ENCODE results near the gene CYP11A1.

Gene CYP11A1

DNA sequence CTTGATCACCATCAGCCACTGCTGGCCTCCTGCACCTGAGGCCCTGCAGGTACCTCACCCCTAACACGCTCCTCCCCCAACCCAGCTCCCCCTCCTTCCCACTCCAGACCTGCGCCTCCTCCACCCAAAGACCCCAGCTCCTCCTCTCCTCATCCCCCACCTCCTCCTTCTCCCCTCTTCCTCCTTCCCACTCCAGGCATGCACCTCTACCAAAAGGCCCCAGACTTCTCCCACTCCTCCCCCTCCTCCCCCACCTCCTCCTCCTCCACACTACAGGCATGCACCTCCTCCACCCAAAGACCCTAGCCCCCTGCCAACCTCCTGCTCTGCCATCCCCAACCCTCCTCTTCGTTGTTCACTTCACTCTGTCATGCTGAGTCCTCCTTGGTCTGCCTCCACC is 42.7 kb downstream of the CYP11A1 start:
- H3K9me3 ChIP-seq (ENCODE audit: control insufficient read depth, low read length), result no peaks in the 10 kb centered on the region
- no peaks in the 10 kb centered on the region for H3K27me3 ChIP-seq (replicated peaks; ENCODE audit: control insufficient read depth, insufficient read depth, low read length, poor library complexity, severe bottlenecking)
- H3K4me1 ChIP-seq (ENCODE audit: control insufficient read depth, insufficient read depth, low read length, poor library complexity, severe bottlenecking), result no peaks in the 10 kb centered on the region
- no peak overlapping the region for H3K4me3 ChIP-seq (ENCODE audit: insufficient read depth, low read depth, low read length, poor library complexity, severe bottlenecking)
- no peaks in the 10 kb centered on the region for H3K36me3 ChIP-seq (ENCODE audit: control insufficient read depth, insufficient read depth, low read length)
- no peak overlapping the region for H3K27ac ChIP-seq (ENCODE audit: insufficient read depth, low read length, poor library complexity, severe bottlenecking)
- DNase-seq, result no peak

DNA sequence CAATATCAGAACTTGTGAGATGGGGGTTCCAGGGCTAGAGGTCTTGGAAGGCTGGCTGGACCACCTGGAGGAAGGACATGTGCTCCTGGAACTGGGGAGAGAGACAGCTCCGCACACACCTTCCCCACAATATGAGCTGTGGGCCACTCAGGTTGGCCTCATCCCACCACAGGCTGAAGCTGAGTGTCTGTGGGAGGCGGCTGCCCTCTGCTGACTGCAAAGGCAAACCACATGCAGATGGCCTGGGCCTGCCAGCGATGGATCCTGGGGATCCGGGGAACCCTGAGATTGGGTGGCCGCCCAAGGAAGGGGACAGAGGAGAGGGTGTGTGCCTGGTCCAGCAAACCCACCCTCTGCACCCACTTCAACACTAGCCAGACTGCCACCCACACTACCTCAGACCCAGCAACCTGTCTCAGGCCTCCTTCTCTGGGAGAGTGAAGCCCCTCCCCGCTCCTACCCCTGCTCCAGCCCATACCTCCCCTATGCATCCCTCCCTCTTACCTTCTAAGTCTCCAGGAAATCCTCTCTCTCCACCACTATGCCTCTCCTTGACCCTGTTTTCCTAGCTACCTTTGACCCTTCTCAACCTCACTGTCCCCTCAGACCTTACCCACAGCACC is 44.8 kb downstream of the CYP11A1 start:
- Histone ChIP-seq H3K36me3 (ENCODE audit: control insufficient read depth, insufficient read depth, low read length) (no peaks in the 10 kb centered on the region), H3K4me3 (ENCODE audit: insufficient read depth, low read depth, low read length, poor library complexity, severe bottlenecking) (no peak overlapping the region), H3K27ac (ENCODE audit: insufficient read depth, low read length, poor library complexity, severe bottlenecking) (no peak overlapping the region), H3K4me1 (ENCODE audit: control insufficient read depth, insufficient read depth, low read length, poor library complexity, severe bottlenecking) (no peaks in the 10 kb centered on the region), H3K9me3 (ENCODE audit: control insufficient read depth, low read length) (no peaks in the 10 kb centered on the region), H3K27me3 (replicated peaks; ENCODE audit: control insufficient read depth, insufficient read depth, low read length, poor library complexity, severe bottlenecking) (no peaks in the 10 kb centered on the region)
- peak; percentile 4 to 31 (median 17) for DNase-seq

DNA sequence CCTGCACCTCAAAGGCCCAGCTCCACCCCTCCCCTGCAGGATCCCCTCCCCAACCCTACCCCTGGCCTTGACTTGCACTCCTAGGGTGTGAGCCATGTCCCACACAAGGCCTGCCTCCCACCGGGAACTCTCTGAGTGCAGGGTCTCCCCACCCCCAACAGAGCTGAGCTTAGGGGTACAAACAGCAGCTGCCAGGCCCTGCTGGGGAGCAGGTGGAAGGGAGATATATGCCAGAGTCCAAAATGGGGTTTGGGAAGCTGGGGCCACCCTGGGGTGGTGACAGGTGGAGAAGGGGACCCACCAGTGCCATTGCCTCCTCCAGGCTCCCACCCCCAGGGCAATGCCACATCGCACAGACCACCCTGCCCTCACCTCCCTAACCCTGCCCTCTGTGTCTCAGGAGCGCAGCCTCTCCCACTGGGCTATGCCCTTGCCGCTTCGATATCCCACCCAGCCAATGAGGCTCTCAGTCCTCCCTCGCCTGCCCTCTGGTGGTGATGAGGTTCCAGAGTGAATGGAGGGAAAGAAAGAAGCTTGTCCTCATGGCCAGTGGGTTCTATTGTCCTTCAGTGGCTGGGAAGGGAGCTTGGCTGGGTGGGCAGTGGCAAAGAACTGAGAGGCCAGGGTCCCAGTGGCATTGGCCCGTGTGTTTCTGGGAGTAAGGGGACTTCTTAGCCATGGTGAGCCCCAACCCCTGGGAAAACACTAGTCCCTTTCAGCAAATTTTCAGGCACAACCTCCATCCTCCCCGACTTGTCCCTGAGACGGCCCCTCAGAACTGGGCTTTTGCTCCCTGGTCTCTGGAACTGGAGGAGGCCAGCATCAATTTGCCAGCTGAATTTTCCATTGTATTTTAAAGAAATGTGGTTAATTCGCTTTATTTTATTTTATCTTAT is 46.8 kb downstream of the CYP11A1 start:
- H3K36me3 ChIP-seq (ENCODE audit: control insufficient read depth, insufficient read depth, low read length), result no peaks in the 10 kb centered on the region
- no peak overlapping the region for H3K4me3 ChIP-seq (ENCODE audit: insufficient read depth, low read depth, low read length, poor library complexity, severe bottlenecking)

DNA sequence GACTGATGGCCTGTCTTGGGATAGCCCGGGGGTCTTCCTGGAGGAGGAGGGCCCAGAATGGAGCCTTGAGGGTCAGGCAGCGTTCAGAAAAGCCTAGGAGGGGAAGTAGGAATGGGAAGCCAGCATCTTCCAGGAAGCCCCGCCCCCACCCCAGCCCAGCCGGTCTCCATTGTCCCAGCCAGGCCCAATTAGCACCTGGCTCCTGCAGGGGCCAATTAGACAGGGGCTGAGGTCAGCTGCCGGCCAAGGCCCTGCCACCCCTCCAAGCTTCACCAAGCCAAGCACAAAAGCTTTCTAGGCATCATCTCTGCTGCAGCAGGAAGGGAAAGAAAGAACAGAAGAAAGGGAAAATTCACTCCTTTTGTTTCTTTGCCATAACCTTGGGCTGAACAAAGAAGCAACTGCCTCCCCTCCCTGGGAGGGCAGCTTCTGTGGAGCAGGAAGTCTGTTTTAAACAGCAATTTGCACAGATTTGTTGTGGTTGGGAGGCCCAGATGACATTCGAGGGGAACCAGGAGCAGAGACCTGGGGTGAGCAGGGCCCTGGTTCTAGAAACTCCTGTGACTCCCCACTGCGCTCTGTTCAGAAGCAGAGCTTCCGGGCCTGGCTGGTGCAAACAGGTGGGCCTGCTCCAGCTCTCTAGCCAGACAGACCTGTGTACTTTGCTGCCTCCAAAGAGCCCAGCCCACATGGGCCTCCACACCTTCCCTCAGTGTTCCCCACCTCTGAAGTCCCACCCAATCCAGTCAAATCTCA is 47.7 kb downstream of the CYP11A1 start:
- Histone ChIP-seq H3K27me3 (replicated peaks; ENCODE audit: control insufficient read depth, insufficient read depth, low read length, poor library complexity, severe bottlenecking) (no peaks in the 10 kb centered on the region), H3K4me1 (ENCODE audit: control insufficient read depth, insufficient read depth, low read length, poor library complexity, severe bottlenecking) (peaks cover 4% of the 10 kb centered on the region), H3K27ac (ENCODE audit: insufficient read depth, low read length, poor library complexity, severe bottlenecking) (no peak overlapping the region), H3K36me3 (ENCODE audit: control insufficient read depth, insufficient read depth, low read length) (no peaks in the 10 kb centered on the region), H3K9me3 (ENCODE audit: control insufficient read depth, low read length) (no peaks in the 10 kb centered on the region), H3K4me3 (ENCODE audit: insufficient read depth, low read depth, low read length, poor library complexity, severe bottlenecking) (no peak overlapping the region)
- DNase-seq, result no peak

More for the DNA sequence above, 46.8 kb downstream of the CYP11A1 start:
- Histone ChIP-seq H3K4me1 (ENCODE audit: control insufficient read depth, insufficient read depth, low read length, poor library complexity, severe bottlenecking) (peaks cover 4% of the 10 kb centered on the region), H3K27me3 (replicated peaks; ENCODE audit: control insufficient read depth, insufficient read depth, low read length, poor library complexity, severe bottlenecking) (no peaks in the 10 kb centered on the region), H3K27ac (ENCODE audit: insufficient read depth, low read length, poor library complexity, severe bottlenecking) (no peak overlapping the region), H3K9me3 (ENCODE audit: control insufficient read depth, low read length) (no peaks in the 10 kb centered on the region)
- DNase-seq, result no peak

DNA sequence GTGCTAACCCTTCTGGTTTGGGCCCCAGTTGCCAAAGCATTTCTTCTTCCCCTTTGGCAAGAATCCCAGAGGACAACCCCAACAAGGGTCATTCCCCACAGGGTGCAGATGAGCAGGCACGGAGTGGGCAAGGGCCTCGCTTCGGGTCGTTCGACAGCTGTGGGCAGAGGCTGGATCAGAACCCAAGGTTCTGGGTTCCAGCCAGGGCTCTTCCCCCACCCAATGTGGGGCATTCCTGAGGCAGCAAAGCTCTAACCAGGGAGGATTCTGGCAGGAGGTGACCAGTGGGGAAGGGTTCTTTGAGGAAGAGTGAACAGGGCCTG is 48.3 kb downstream of the CYP11A1 start:
- H3K4me3 ChIP-seq (ENCODE audit: insufficient read depth, low read depth, low read length, poor library complexity, severe bottlenecking), result no peak overlapping the region
- H3K27ac ChIP-seq (ENCODE audit: insufficient read depth, low read length, poor library complexity, severe bottlenecking), result no peak overlapping the region
- no peaks in the 10 kb centered on the region for H3K36me3 ChIP-seq (ENCODE audit: control insufficient read depth, insufficient read depth, low read length)
- H3K9me3 ChIP-seq (ENCODE audit: control insufficient read depth, low read length), result no peaks in the 10 kb centered on the region
- no peak for DNase-seq
- H3K27me3 ChIP-seq (replicated peaks; ENCODE audit: control insufficient read depth, insufficient read depth, low read length, poor library complexity, severe bottlenecking), result no peaks in the 10 kb centered on the region
- peaks cover 4% of the 10 kb centered on the region for H3K4me1 ChIP-seq (ENCODE audit: control insufficient read depth, insufficient read depth, low read length, poor library complexity, severe bottlenecking)

DNA sequence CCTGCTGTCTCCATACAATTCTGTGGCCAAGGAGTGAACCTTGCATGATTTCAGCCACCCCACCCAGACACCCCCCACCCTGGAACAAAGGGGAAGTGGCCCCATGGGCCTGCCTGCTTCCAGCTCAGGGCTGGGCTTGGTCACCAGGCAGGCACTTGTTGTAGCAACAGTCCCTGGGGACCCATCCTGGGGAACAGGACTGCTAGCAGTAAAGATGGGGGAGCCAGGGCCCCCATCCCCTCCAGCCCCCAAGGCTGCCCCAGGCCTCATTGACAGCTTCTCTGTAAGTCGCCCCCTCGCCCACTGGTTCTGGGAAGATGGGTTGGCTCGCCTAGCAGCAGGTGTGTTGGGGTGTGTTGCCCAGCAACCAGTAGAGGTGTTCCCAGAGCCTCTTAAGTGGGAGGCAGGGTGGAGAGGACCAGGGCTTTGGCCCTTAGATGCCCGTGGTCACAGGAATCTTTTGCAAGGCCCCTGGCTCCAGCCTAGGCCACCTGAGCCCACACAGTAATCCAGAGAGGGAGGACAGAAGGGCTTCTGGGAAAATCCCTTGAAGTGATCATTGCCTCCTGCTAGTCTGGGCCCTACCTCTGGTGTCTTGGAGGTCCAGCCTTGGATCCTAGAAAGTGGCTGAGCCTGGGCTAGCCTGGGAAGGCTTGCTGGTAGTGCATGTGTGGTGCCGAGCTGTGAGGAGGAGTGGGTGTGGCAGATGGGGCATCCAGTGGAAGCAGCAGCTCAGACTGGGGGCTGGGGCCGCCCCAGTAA is 48.9 kb downstream of the CYP11A1 start:
- no peaks in the 10 kb centered on the region for H3K36me3 ChIP-seq (ENCODE audit: control insufficient read depth, insufficient read depth, low read length)
- H3K27me3 ChIP-seq (replicated peaks; ENCODE audit: control insufficient read depth, insufficient read depth, low read length, poor library complexity, severe bottlenecking), result no peaks in the 10 kb centered on the region
- no peak for DNase-seq
- no peak overlapping the region for H3K4me3 ChIP-seq (ENCODE audit: insufficient read depth, low read depth, low read length, poor library complexity, severe bottlenecking)
- H3K4me1 ChIP-seq (ENCODE audit: control insufficient read depth, insufficient read depth, low read length, poor library complexity, severe bottlenecking), result peaks cover 4% of the 10 kb centered on the region
- no peak overlapping the region for H3K27ac ChIP-seq (ENCODE audit: insufficient read depth, low read length, poor library complexity, severe bottlenecking)
- no peaks in the 10 kb centered on the region for H3K9me3 ChIP-seq (ENCODE audit: control insufficient read depth, low read length)

DNA sequence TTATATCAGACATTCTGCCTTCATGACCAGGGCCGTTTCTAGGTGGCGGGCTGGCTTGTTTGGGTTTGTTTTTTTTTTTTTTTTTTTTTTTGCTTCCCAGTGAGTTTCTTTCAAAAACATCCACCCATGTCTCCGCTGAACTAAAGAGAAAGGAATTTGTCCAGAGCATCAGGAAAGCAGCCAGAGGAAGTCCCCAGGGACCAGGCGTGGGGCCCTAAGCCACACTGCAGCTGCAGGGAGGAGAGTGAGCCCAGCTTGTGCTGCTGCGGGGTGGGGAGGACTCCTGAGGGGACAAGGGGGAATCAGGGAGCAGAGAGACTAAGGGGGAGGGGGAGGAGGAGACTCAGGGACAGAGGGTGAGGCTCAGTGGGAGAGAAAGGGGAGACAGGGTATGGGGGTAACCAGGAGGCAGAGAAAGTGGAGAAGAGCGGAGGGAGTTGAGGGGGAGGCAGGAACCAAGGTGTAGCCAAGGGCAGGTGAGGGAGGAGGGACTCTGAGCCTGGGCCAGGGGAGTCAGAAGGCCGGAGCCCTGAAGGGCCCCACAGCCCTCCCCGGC is 49.5 kb downstream of the CYP11A1 start:
- Histone ChIP-seq H3K9me3 (ENCODE audit: control insufficient read depth, low read length) (no peaks in the 10 kb centered on the region), H3K27ac (ENCODE audit: insufficient read depth, low read length, poor library complexity, severe bottlenecking) (no peak overlapping the region), H3K27me3 (replicated peaks; ENCODE audit: control insufficient read depth, insufficient read depth, low read length, poor library complexity, severe bottlenecking) (no peaks in the 10 kb centered on the region), H3K36me3 (ENCODE audit: control insufficient read depth, insufficient read depth, low read length) (no peaks in the 10 kb centered on the region), H3K4me3 (ENCODE audit: insufficient read depth, low read depth, low read length, poor library complexity, severe bottlenecking) (no peak overlapping the region), H3K4me1 (ENCODE audit: control insufficient read depth, insufficient read depth, low read length, poor library complexity, severe bottlenecking) (peaks cover 4% of the 10 kb centered on the region)
- DNase-seq, result no peak

DNA sequence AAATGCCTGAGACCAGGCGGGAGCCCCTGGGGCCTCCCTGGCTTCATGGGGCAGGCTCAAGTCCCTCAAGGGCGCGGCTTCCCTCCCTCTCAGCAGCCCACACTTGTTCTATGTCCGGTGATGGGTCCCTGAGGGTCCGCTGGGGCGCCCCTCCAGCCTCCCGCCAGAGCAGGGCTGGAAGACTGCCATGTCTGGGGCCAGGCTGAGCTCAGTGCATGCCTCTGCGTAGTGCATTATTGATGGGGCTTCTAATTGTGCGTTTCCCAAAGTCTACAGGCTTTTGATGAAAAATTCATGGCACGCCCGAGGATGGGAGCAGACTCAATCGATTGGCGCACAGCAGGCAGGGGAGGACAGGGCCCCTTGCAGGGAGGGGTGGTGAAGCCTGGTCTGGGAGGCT is 51.3 kb downstream of the CYP11A1 start:
- DNase-seq, result no peak
- H3K4me1 ChIP-seq (ENCODE audit: control insufficient read depth, insufficient read depth, low read length, poor library complexity, severe bottlenecking), result peaks cover 4% of the 10 kb centered on the region
- H3K4me3 ChIP-seq (ENCODE audit: insufficient read depth, low read depth, low read length, poor library complexity, severe bottlenecking), result no peak overlapping the region
- H3K27me3 ChIP-seq (replicated peaks; ENCODE audit: control insufficient read depth, insufficient read depth, low read length, poor library complexity, severe bottlenecking), result no peaks in the 10 kb centered on the region
- H3K27ac ChIP-seq (ENCODE audit: insufficient read depth, low read length, poor library complexity, severe bottlenecking), result no peak overlapping the region
- H3K9me3 ChIP-seq (ENCODE audit: control insufficient read depth, low read length), result no peaks in the 10 kb centered on the region
- H3K36me3 ChIP-seq (ENCODE audit: control insufficient read depth, insufficient read depth, low read length), result no peaks in the 10 kb centered on the region

DNA sequence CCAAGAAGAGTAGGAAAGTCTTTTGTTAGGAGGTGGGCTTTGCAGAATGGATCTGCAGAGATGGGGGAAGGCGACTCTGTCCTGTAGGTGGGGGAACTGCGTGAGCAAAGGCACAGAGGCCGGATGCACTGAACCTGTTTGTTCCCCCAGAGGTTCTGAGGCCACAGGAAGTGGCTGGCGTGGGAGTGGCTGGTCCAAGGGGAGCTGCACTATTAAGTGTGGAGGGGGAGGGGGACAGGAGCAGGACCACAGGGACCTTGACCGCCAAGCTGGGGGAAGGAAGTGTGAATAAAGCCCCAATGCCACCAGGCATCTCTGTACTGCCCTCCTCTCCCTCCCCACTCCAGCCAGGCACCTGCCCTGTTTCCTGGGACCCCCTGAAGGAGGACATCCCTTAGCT is 51.8 kb downstream of the CYP11A1 start:
- Histone ChIP-seq H3K27me3 (replicated peaks; ENCODE audit: control insufficient read depth, insufficient read depth, low read length, poor library complexity, severe bottlenecking) (no peaks in the 10 kb centered on the region), H3K4me1 (ENCODE audit: control insufficient read depth, insufficient read depth, low read length, poor library complexity, severe bottlenecking) (peaks cover 4% of the 10 kb centered on the region), H3K9me3 (ENCODE audit: control insufficient read depth, low read length) (no peaks in the 10 kb centered on the region), H3K36me3 (ENCODE audit: control insufficient read depth, insufficient read depth, low read length) (no peaks in the 10 kb centered on the region), H3K4me3 (ENCODE audit: insufficient read depth, low read depth, low read length, poor library complexity, severe bottlenecking) (no peak overlapping the region), H3K27ac (ENCODE audit: insufficient read depth, low read length, poor library complexity, severe bottlenecking) (no peak overlapping the region)
- DNase-seq, result no peak
